Right hindlimb (tissue), 1 donor: ENCODE measurements around the gene KIF26A.

Source experiments
- DNase-seq: peaks from one replicate; pipeline ENCODE4 v3.0.0-alpha.2; 2018

Gene KIF26A

GRCh38 chr14:104158827-104159798, 20.7 kb downstream of the KIF26A start:
- no peak for DNase-seq

GRCh38 chr14:104159990-104160389, 21.6 kb downstream of the KIF26A start:
- no peak for DNase-seq

- no peak for DNase-seq
Measured at GRCh38 chr14:104161602-104162367, 23.4 kb downstream of the KIF26A start.

- no peak for DNase-seq
Measured at GRCh38 chr14:104162495-104162894, 24.1 kb downstream of the KIF26A start.

GRCh38 chr14:104163541-104163940, 25.2 kb downstream of the KIF26A start:
- DNase-seq: no peak

GRCh38 chr14:104164041-104164440, 25.7 kb downstream of the KIF26A start:
- DNase-seq: no peak

- no peak for DNase-seq
Measured at GRCh38 chr14:104164512-104164911, 26.1 kb downstream of the KIF26A start.

- no peak for DNase-seq
Measured at GRCh38 chr14:104166698-104167097, 28.3 kb downstream of the KIF26A start.

- no peak for DNase-seq
Measured at GRCh38 chr14:104168603-104169002, 30.2 kb downstream of the KIF26A start.

GRCh38 chr14:104169005-104169698, 30.8 kb downstream of the KIF26A start:
- no peak for DNase-seq

GRCh38 chr14:104169699-104170479, 31.5 kb downstream of the KIF26A start:
- DNase-seq: peak; percentile 48

GRCh38 chr14:104171029-104171697, 32.8 kb downstream of the KIF26A start:
- DNase-seq: no peak

- no peak for DNase-seq
Measured at GRCh38 chr14:104171895-104172294, 33.5 kb downstream of the KIF26A start.

GRCh38 chr14:104172349-104172748, 34.0 kb downstream of the KIF26A start:
- DNase-seq: no peak

GRCh38 chr14:104172880-104173279, 34.5 kb downstream of the KIF26A start:
- DNase-seq: no peak

- DNase-seq: no peak
Measured at GRCh38 chr14:104174051-104174450, 35.7 kb downstream of the KIF26A start.

- DNase-seq: no peak
Measured at GRCh38 chr14:104175041-104175440, 36.7 kb downstream of the KIF26A start.

GRCh38 chr14:104175811-104176210, 37.4 kb downstream of the KIF26A start:
- no peak for DNase-seq

- DNase-seq: no peak
Measured at GRCh38 chr14:104176611-104177010, 38.2 kb downstream of the KIF26A start.

- no peak for DNase-seq
Measured at GRCh38 chr14:104177411-104177810, 39.0 kb downstream of the KIF26A start.

- no peak for DNase-seq
Measured at GRCh38 chr14:104178279-104178678, 39.9 kb downstream of the KIF26A start.

- no peak for DNase-seq
Measured at GRCh38 chr14:104179126-104179525, 40.7 kb downstream of the KIF26A start.
